Esophagus squamous epithelium (tissue), 5 donors: ENCODE results near the gene TUT7. TPM values are rescaled to one million over a fixed set of nuclear protein-coding genes. Genes with fewer than 3 reads are reported as not detected.
A peak's percentile ranks its signal among the peaks of the same experiment; 100 is the strongest.

Experiments used
- DNase-seq: peaks from one replicate; lab custom pipeline; 2025; lab: John Stamatoyannopoulos, UW
- H3K27ac ChIP-seq, 4 donors: fragments of 200-600 bp; sonication (generic); one replicate each; pipeline ENCODE4 v1.5.1; 2016 to 2019; ENCODE audit warnings: mild to moderate bottlenecking in 1 of 4
- H3K27me3 ChIP-seq, 4 donors: fragments of 200-600 bp; sonication (generic); 1 replicate in 3 of 4; 2 replicates in 1 of 4; pipeline versions ENCODE4 v1.5.1 to v1.6.0; 2017 to 2021; ENCODE audit warnings: antibody characterized with exemption in 1 of 4
- H3K36me3 ChIP-seq, 3 donors: fragments of 200-600 bp; sonication (generic); one replicate each; pipeline ENCODE4 v1.5.1; 2016 to 2019
- H3K4me1 ChIP-seq, 3 donors: fragments of 200-600 bp; sonication (generic); one replicate each; pipeline ENCODE4 v1.5.1; 2017 to 2019
- H3K4me3 ChIP-seq, 4 donors: fragments of 200-600 bp; sonication (generic); 1 replicate in 3 of 4; 2 replicates in 1 of 4; pipeline ENCODE4 v1.5.1; 2016 to 2019; ENCODE audit warnings: mild to moderate bottlenecking in 2 of 4, moderate library complexity in 1 of 4
- H3K9me3 ChIP-seq, 3 donors: fragments of 200-600 bp; sonication (generic); one replicate each; pipeline ENCODE4 v1.5.1; 2016 to 2019
- CTCF ChIP-seq, 6 experiments: fragments of 450-650 bp in 4 of 6; fragments of 200-600 bp in 2 of 6; sonication (generic) in 2 of 6; IDR thresholded peaks; one replicate each; pipeline ENCODE4 v1.5.1; 2016 to 2019; ENCODE audit warnings: antibody characterized with exemption in 6 of 6, mild to moderate bottlenecking in 4 of 6, moderate library complexity in 4 of 6
- POLR2A ChIP-seq, 4 donors: fragments of 450-650 bp; IDR thresholded peaks; one replicate each; pipeline ENCODE4 v1.6.1; 2017; ENCODE audit warnings: antibody characterized with exemption in 4 of 4, mild to moderate bottlenecking in 4 of 4, moderate library complexity in 3 of 4
- WGBS, 2 donors: methylation state at CpG; one replicate each; pipeline ENCODE4 v1.1.5; 2018; 5-methylcytosine and 5-hydroxymethylcytosine counted together
- intact Hi-C: fragments of 100-400 bp; cut with DNase I; formaldehyde crosslinking; loops from one replicate; pipeline ENCODE4 v1.15.0; 2022
- total RNA-seq, 4 donors: library from RNA; depleted of rRNA; stranded (reverse); fragments of >200 nt; gene quantifications; one replicate each; pipeline ENCODE4 v1.1.0, GENCODE V29; 2016
- donor health status: DM: yes; HTN: yes; CAD: no.

TUT7 gene
- total RNA-seq, 4 donors from 2014 or later = 34.3 to 71.0 (median 54.9) TPM

- TF ChIP-seq CTCF (IDR thresholded peaks at IDR 0.05) (no peak), POLR2A (IDR thresholded peaks at IDR 0.05) (no peak)
- Histone ChIP-seq H3K4me3 (no peak overlapping the region), H3K27ac (peak overlapping the region; percentile 96 to 99 (median 99)), H3K27me3 (no peaks in the 10 kb centered on the region), H3K36me3 (peaks cover 0 to 16% (median 0%) of the 10 kb centered on the region in 3 donors), H3K4me1 (peaks cover 0 to 54% (median 27%) of the 10 kb centered on the region in 3 donors), H3K9me3 (no peaks in the 10 kb centered on the region)
- no peak for DNase-seq
- intact Hi-C loops = loop anchor here (10.0 kb wide), 1 partner anchor 71 kb away; the partner anchor contains the start of gene ISCA1
- WGBS, 2 donors = 54 to 67% methylated on average over 4 of the region's 4 CpGs
These were observed 1.6 kb upstream of the TUT7 start for GRCh38 chr9:86355814-86356213.

- Histone ChIP-seq H3K4me1 (peaks cover 0 to 56% (median 37%) of the 10 kb centered on the region in 3 donors), H3K36me3 (peaks cover 0 to 25% (median 0%) of the 10 kb centered on the region in 3 donors), H3K27ac (peak overlapping the region; percentile 96 to 99 (median 99)), H3K9me3 (no peaks in the 10 kb centered on the region), H3K27me3 (no peaks in the 10 kb centered on the region), H3K4me3 (peak overlapping the region; percentile 81 to 98 (median 88))
- no peak for TF ChIP-seq POLR2A (IDR thresholded peaks at IDR 0.05)
- TF ChIP-seq CTCF (IDR thresholded peaks at IDR 0.05) = peak in 2 of 6 experiments; percentile 12 to 40
- WGBS, 2 donors = 9 to 11% methylated on average over 23 to 24 of the region's 24 CpGs
- no peak for DNase-seq
- intact Hi-C loops = loop anchor here (10.0 kb wide), 1 partner anchor 70 kb away; the partner anchor contains the start of gene ISCA1
These were observed 654 bp upstream of the TUT7 start for GRCh38 chr9:86354818-86355309.

- TF ChIP-seq CTCF (IDR thresholded peaks at IDR 0.05) (no peak), POLR2A (IDR thresholded peaks at IDR 0.05) (no peak)
- no peak for DNase-seq
These were observed 577 bp downstream of the TUT7 start for GRCh38 chr9:86353655-86354010.

GRCh38 chr9:86352440-86353077 lies 1.7 kb downstream of the TUT7 start:
- no peaks in the 10 kb centered on the region for H3K27me3 ChIP-seq
- H3K27ac ChIP-seq = peak overlapping the region; percentile 96 to 99 (median 99)
- no peaks in the 10 kb centered on the region for H3K9me3 ChIP-seq
- WGBS, 2 donors = 37 to 47% methylated on average over 5 of the region's 5 CpGs
- peaks cover 0 to 78% (median 45%) of the 10 kb centered on the region in 3 donors for H3K4me1 ChIP-seq
- peaks cover 0 to 41% (median 0%) of the 10 kb centered on the region in 3 donors for H3K36me3 ChIP-seq
- H3K4me3 ChIP-seq = peak overlapping the region; percentile 81 to 98 (median 88)
- DNase-seq = no peak
- TF ChIP-seq CTCF (IDR thresholded peaks at IDR 0.05) = no peak
- TF ChIP-seq POLR2A (IDR thresholded peaks at IDR 0.05) = no peak
- intact Hi-C loops = loop anchor here (10.0 kb wide), 1 partner anchor 68 kb away; the partner anchor contains the start of gene ISCA1

More at GRCh38 chr9:86353655-86354010, 577 bp downstream of the TUT7 start:
- Histone ChIP-seq H3K36me3 (peaks cover 0 to 35% (median 0%) of the 10 kb centered on the region in 3 donors), H3K4me3 (peak overlapping the region; percentile 81 to 98 (median 88)), H3K4me1 (peaks cover 0 to 67% (median 41%) of the 10 kb centered on the region in 3 donors), H3K9me3 (no peaks in the 10 kb centered on the region), H3K27me3 (no peaks in the 10 kb centered on the region), H3K27ac (peak overlapping the region; percentile 96 to 99 (median 99))
- intact Hi-C loops = loop anchor here (10.0 kb wide), 1 partner anchor 69 kb away; the partner anchor contains the start of gene ISCA1
- WGBS, 2 donors = 0% methylated on average over 9 to 10 of the region's 14 CpGs

GRCh38 chr9:86351880-86352279 lies 2.3 kb downstream of the TUT7 start:
- DNase-seq = no peak
- H3K4me1 ChIP-seq = peaks cover 2 to 85% (median 50%) of the 10 kb centered on the region in 3 donors
- TF ChIP-seq CTCF (IDR thresholded peaks at IDR 0.05) (no peak), POLR2A (IDR thresholded peaks at IDR 0.05) (no peak)
- H3K27ac ChIP-seq = peak overlapping the region in 3 of 4 donors; percentile 99
- no peaks in the 10 kb centered on the region for H3K27me3 ChIP-seq
- intact Hi-C loops = loop anchor here (10.0 kb wide), 1 partner anchor 67 kb away; the partner anchor contains the start of gene ISCA1
- WGBS, 2 donors = 40 to 50% methylated on average over 6 of the region's 6 CpGs
- peaks cover 0 to 41% (median 0%) of the 10 kb centered on the region in 3 donors for H3K36me3 ChIP-seq
- H3K4me3 ChIP-seq = peak overlapping the region; percentile 81 to 98 (median 88)
- no peaks in the 10 kb centered on the region for H3K9me3 ChIP-seq
